Measurements from ENCODE around the gene ADSL. TPM values are rescaled to one million over a fixed set of nuclear protein-coding genes. Genes with fewer than 3 reads are reported as not detected.

ADSL gene
- polyA plus RNA-seq, 1 experiment, result 115 TPM

GRCh38 chr22:40417881-40418280 is 71.6 kb downstream of the ADSL start:
- ChIA-PET POLR2A (no interaction called here), CTCF (interaction anchor here (1.3 kb wide), 1 partner anchor 19 kb away, joined by 3 read pairs; no protein-coding TSS in a partner anchor)
- Histone ChIP-seq H3K27me3 (ENCODE audit: control insufficient read depth, insufficient read depth, low read length) (no peaks in the 10 kb centered on the region), H3K36me3 (ENCODE audit: control insufficient read depth, insufficient read depth, low read length) (peaks cover 65% of the 10 kb centered on the region), H3K4me3 (ENCODE audit: low read depth, low read length) (no peak overlapping the region)
- no peak for DNase-seq (ENCODE audit: low read depth)
- no peak for TF ChIP-seq CTCF (IDR thresholded peaks at IDR 0.05; ENCODE audit: insufficient read depth, low read depth, low read length)

- ChIA-PET POLR2A (no interaction called here), CTCF (interaction anchor here (0.7 to 1.3 kb wide), 2 partner anchors 19 to 364 kb away, joined by 3 read pairs; no protein-coding TSS in a partner anchor)
- peaks cover 69% of the 10 kb centered on the region for H3K36me3 ChIP-seq (ENCODE audit: control insufficient read depth, insufficient read depth, low read length)
- H3K27me3 ChIP-seq (ENCODE audit: control insufficient read depth, insufficient read depth, low read length), result no peaks in the 10 kb centered on the region
- no peak overlapping the region for H3K4me3 ChIP-seq (ENCODE audit: low read depth, low read length)
- DNase-seq (ENCODE audit: low read depth), result no peak
- TF ChIP-seq CTCF (IDR thresholded peaks at IDR 0.05; ENCODE audit: insufficient read depth, low read depth, low read length), result no peak
Observed at GRCh38 chr22:40418366-40419201, 72.3 kb downstream of the ADSL start.

GRCh38 chr22:40419718-40420117 is 73.4 kb downstream of the ADSL start:
- no peak for DNase-seq (ENCODE audit: low read depth)
- Histone ChIP-seq H3K36me3 (ENCODE audit: control insufficient read depth, insufficient read depth, low read length) (peaks cover 75% of the 10 kb centered on the region), H3K27me3 (ENCODE audit: control insufficient read depth, insufficient read depth, low read length) (no peaks in the 10 kb centered on the region), H3K4me3 (ENCODE audit: low read depth, low read length) (no peak overlapping the region)
- no peak for TF ChIP-seq CTCF (IDR thresholded peaks at IDR 0.05; ENCODE audit: insufficient read depth, low read depth, low read length)
- POLR2A ChIA-PET, result no interaction called here
- CTCF ChIA-PET, result interaction anchor here (1.0 to 1.1 kb wide), 2 partner anchors 17 to 235 kb away, joined by 4 to 6 read pairs; no protein-coding TSS in a partner anchor

GRCh38 chr22:40420341-40421081 is 74.2 kb downstream of the ADSL start:
- ChIA-PET CTCF (interaction anchor here (1.0 to 1.1 kb wide), 2 partner anchors 16 to 234 kb away, joined by 4 to 6 read pairs; no protein-coding TSS in a partner anchor), POLR2A (no interaction called here)
- TF ChIP-seq CTCF (IDR thresholded peaks at IDR 0.05; ENCODE audit: insufficient read depth, low read depth, low read length), result no peak
- DNase-seq (ENCODE audit: low read depth), result no peak
- Histone ChIP-seq H3K27me3 (ENCODE audit: control insufficient read depth, insufficient read depth, low read length) (no peaks in the 10 kb centered on the region), H3K4me3 (ENCODE audit: low read depth, low read length) (no peak overlapping the region), H3K36me3 (ENCODE audit: control insufficient read depth, insufficient read depth, low read length) (peaks cover 79% of the 10 kb centered on the region)

GRCh38 chr22:40421082-40421350 is 74.7 kb downstream of the ADSL start:
- Histone ChIP-seq H3K4me3 (ENCODE audit: low read depth, low read length) (no peak overlapping the region), H3K36me3 (ENCODE audit: control insufficient read depth, insufficient read depth, low read length) (peaks cover 80% of the 10 kb centered on the region), H3K27me3 (ENCODE audit: control insufficient read depth, insufficient read depth, low read length) (no peaks in the 10 kb centered on the region)
- DNase-seq (ENCODE audit: low read depth), result no peak
- TF ChIP-seq CTCF (IDR thresholded peaks at IDR 0.05; ENCODE audit: insufficient read depth, low read depth, low read length), result no peak
- ChIA-PET POLR2A (no interaction called here), CTCF (no interaction called here)

Data from BJ (cell line).